Measurements from ENCODE around the gene PIEZO2.
A peak's percentile ranks its signal among the peaks of the same experiment; 100 is the strongest.

PIEZO2 gene

DNA sequence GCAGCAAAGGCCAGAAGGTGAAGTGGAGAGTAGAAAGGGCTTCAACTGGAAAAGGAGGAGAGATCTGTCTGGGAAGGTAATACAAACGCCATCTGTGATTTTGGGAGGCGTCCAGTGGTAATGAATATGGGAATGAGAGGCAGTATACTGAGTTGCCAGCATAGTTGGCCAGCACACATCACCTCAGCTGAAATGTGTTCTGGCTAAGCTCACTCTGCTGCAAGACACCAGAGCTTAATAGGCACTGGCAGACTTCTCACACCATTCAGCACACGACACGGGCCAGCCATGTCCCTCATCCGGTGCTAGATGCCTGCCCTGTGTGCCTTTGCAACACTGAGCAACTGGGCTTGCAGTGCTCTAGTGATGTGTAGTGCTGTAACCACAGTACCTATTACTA lies 277.1 kb downstream of the PIEZO2 start:
- DNase-seq (ENCODE audit: insufficient read length, low spot score) (no peak), FAIRE-seq (peak; percentile 28)
- TF ChIP-seq POLR2A (IDR thresholded peaks at IDR 0.05; ENCODE audit: low read depth, low read length) (no peak), POU2F2 (IDR thresholded peaks at IDR 0.05; ENCODE audit: low read depth, low read length) (no peak), POLR2AphosphoS5 (IDR thresholded peaks at IDR 0.05; ENCODE audit: low read depth, low read length) (no peak), SPI1 (IDR thresholded peaks at IDR 0.05; ENCODE audit: low read depth, low read length) (no peak), TAF1 (IDR thresholded peaks at IDR 0.05; ENCODE audit: low read depth, low read length) (no peak), PAX5 (IDR thresholded peaks at IDR 0.05; ENCODE audit: insufficient read depth, low read length, severe bottlenecking) (no peak)

DNA sequence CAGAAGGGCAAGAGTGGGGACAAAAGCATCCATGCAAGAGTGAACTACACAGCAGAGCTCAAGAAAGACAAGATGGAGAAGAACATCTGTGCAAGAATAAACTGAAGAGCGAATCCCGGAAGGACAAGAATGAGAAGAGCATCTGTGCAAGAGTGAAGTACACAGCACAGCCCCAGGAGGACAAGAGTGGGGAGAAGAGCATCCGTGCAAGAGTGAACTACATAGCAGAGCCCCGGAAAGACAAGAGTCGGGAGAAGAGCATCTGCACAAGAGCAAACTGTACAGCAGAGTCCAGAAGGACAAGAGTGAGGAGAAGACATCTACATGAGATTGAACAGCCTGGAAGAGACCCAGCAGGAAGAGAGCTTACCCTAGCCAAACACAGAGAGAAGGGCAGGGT lies 284.6 kb downstream of the PIEZO2 start:
- peak; percentile 9 for FAIRE-seq
- DNase-seq (ENCODE audit: insufficient read length, low spot score), result no peak
- TF ChIP-seq POLR2AphosphoS5 (IDR thresholded peaks at IDR 0.05; ENCODE audit: low read depth, low read length), result no peak
- TF ChIP-seq POLR2A (IDR thresholded peaks at IDR 0.05; ENCODE audit: low read depth, low read length), result no peak
- no peak for TF ChIP-seq SPI1 (IDR thresholded peaks at IDR 0.05; ENCODE audit: low read depth, low read length)
- no peak for TF ChIP-seq PAX5 (IDR thresholded peaks at IDR 0.05; ENCODE audit: insufficient read depth, low read length, severe bottlenecking)

DNA sequence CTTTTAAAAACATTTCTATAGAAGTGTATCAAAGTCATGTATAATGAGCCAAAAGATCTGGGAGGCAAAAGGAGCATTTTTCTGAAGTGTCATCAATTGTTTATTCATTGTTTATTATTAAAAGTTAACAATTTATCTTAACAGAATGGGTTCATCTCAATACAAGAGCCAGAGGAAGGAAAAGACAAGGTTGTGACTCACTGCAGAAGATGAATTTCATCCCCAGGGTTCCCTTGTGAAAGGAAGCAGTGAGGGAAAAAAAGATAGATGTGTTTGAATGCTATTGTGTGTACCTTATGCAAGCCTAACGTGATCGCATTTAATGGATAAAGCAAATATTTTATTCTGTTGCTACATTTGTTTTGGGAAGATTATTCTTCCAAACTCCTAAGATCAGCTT lies 286.3 kb downstream of the PIEZO2 start:
- no peak for TF ChIP-seq POU2F2 (IDR thresholded peaks at IDR 0.05; ENCODE audit: low read depth, low read length)
- TF ChIP-seq PAX5 (IDR thresholded peaks at IDR 0.05; ENCODE audit: insufficient read depth, low read length, severe bottlenecking), result no peak
- TF ChIP-seq POLR2AphosphoS5 (IDR thresholded peaks at IDR 0.05; ENCODE audit: low read depth, low read length), result no peak
- no peak for TF ChIP-seq TAF1 (IDR thresholded peaks at IDR 0.05; ENCODE audit: low read depth, low read length)
- TF ChIP-seq POLR2A (IDR thresholded peaks at IDR 0.05; ENCODE audit: low read depth, low read length), result no peak
- TF ChIP-seq SPI1 (IDR thresholded peaks at IDR 0.05; ENCODE audit: low read depth, low read length), result no peak
- DNase-seq (ENCODE audit: insufficient read length, low spot score), result no peak
- FAIRE-seq, result peak; percentile 54

DNA sequence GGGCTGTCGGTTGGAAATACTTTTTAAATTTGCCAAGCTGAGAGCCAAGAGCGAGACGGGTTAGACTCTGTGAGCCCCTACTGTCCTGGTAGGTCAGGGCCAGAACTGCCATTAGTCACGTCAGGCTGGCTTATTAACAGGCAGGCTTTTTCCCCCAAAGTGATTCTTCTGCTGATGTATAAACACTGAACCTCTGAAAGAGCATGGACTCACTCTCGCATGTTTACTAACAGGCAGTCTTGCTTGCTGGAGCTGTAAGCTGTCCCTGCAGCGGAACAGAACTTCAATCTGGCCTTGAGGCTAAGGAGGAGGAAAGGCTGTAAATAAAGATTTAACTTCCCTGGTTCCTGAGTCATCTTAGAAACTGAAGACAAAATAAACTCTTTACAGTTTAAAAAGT lies 288.4 kb downstream of the PIEZO2 start:
- DNase-seq (ENCODE audit: insufficient read length, low spot score), result no peak
- no peak for TF ChIP-seq SPI1 (IDR thresholded peaks at IDR 0.05; ENCODE audit: low read depth, low read length)
- FAIRE-seq, result no peak

DNA sequence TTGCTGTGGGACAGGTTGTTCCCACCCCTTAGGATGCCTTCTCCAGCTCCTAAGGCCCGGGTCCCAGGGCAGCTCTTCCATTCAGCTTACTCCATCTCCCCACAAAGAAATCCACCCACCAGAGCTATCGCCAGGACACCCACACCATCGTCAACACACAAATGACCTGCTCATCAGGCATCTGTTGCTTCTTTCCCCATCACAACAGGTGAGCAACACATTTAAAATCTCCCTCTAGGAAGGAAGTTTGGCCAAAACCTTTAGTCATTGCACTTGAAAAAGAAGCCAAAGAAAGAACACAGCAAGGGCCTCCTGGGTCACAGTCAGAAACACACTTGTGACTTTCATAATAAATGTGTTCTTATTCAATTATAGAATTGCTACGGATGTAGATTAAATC lies 289.0 kb downstream of the PIEZO2 start:
- TF ChIP-seq POLR2AphosphoS5 (IDR thresholded peaks at IDR 0.05; ENCODE audit: low read depth, low read length) (no peak), TAF1 (IDR thresholded peaks at IDR 0.05; ENCODE audit: low read depth, low read length) (no peak), POU2F2 (IDR thresholded peaks at IDR 0.05; ENCODE audit: low read depth, low read length) (no peak), PAX5 (IDR thresholded peaks at IDR 0.05; ENCODE audit: insufficient read depth, low read length, severe bottlenecking) (no peak), POLR2A (IDR thresholded peaks at IDR 0.05; ENCODE audit: low read depth, low read length) (no peak), SPI1 (IDR thresholded peaks at IDR 0.05; ENCODE audit: low read depth, low read length) (no peak)
- no peak for FAIRE-seq
- DNase-seq (ENCODE audit: insufficient read length, low spot score), result no peak

DNA sequence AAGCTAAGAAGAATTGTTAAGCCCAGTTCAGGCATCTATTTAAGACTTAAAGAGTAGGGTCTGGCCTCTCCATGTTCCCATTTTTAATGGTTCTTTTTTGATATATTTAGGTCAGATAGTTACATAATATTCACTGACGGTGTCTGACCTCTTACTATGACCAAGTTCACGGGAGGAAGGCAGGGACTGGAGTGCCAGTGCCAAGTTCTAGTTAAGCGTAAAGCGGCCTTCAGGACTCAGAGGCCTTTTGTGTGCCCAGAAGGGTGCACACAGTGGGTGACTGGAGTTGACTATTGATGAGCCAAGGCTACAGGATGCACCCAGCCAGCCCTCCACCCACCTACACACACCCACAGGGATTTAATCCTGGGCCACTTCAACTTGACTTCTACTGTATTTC lies 290.9 kb downstream of the PIEZO2 start:
- DNase-seq (ENCODE audit: insufficient read length, low spot score), result no peak
- no peak for TF ChIP-seq SPI1 (IDR thresholded peaks at IDR 0.05; ENCODE audit: low read depth, low read length)
- TF ChIP-seq POU2F2 (IDR thresholded peaks at IDR 0.05; ENCODE audit: low read depth, low read length), result no peak
- no peak for TF ChIP-seq POLR2AphosphoS5 (IDR thresholded peaks at IDR 0.05; ENCODE audit: low read depth, low read length)
- no peak for TF ChIP-seq TAF1 (IDR thresholded peaks at IDR 0.05; ENCODE audit: low read depth, low read length)
- TF ChIP-seq POLR2A (IDR thresholded peaks at IDR 0.05; ENCODE audit: low read depth, low read length), result no peak
- no peak for TF ChIP-seq PAX5 (IDR thresholded peaks at IDR 0.05; ENCODE audit: insufficient read depth, low read length, severe bottlenecking)
- no peak for FAIRE-seq

DNA sequence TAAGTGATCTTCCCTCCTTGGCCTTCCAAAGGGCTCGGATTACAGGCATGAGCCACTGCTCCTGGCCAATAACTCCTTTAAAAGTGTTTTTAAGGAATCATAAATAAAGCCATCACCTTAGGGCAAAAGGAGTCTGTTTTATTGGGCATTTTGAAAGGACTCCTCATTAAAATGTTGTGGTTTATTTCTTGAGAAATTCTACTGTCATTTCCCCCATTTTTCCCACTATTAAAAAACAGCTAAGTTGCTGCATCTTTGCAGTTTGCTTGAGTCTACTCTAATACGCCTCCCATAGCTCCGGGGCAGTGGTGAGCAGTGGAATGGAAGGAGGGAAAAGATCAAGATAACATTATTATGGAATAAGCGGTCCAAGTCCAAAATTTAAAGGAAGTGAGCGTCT lies 293.2 kb downstream of the PIEZO2 start:
- no peak for DNase-seq (ENCODE audit: insufficient read length, low spot score)
- TF ChIP-seq POU2F2 (IDR thresholded peaks at IDR 0.05; ENCODE audit: low read depth, low read length) (no peak), SPI1 (IDR thresholded peaks at IDR 0.05; ENCODE audit: low read depth, low read length) (no peak), PAX5 (IDR thresholded peaks at IDR 0.05; ENCODE audit: insufficient read depth, low read length, severe bottlenecking) (no peak), POLR2AphosphoS5 (IDR thresholded peaks at IDR 0.05; ENCODE audit: low read depth, low read length) (no peak), TAF1 (IDR thresholded peaks at IDR 0.05; ENCODE audit: low read depth, low read length) (no peak)
- FAIRE-seq, result no peak

DNA sequence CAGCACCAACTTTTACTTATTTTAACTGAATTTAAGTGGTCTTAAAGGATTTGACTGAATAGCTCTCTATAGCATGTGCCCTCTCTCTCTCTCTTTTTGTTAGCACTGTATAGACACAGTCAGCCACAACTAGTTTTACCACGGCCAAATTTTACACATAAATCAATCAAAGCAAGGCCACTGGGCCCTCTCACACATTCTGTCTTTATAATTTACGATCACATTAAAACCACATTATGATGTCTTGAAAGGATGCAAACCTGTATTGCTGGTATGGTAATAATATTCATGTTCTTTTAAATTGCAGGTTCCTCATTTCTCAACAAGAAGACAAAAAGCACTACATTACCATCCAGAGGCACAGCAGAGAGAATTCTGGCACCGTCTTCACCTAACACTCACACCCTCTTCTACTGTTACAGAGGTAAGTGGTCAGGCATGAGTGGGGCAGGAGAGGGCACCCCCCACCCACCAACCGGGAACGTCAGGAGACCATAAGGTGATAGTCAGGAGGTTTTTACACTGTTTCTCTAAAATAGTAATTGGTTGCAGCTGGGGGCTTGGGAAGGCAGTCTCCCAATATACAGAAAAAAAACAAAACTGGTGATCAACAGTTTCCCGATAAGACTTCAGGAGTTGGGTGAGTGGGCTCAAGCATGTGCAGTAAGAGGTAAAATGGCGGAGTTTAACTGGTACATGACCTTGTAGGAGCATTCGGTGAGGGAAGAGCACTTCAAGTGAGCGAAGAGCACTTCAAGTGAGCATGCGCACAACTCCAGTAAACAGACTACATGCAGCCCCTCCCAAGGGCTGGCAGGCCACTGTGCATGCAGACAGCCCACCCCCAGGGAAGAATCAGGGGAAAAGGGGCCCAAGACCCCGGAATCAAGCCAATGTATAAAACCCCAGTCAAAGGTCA lies 296.7 kb downstream of the PIEZO2 start:
- no peak for DNase-seq (ENCODE audit: insufficient read length, low spot score)
- TF ChIP-seq TAF1 (IDR thresholded peaks at IDR 0.05; ENCODE audit: low read depth, low read length) (no peak), PAX5 (IDR thresholded peaks at IDR 0.05; ENCODE audit: insufficient read depth, low read length, severe bottlenecking) (no peak), POU2F2 (IDR thresholded peaks at IDR 0.05; ENCODE audit: low read depth, low read length) (no peak), POLR2AphosphoS5 (IDR thresholded peaks at IDR 0.05; ENCODE audit: low read depth, low read length) (no peak), SPI1 (IDR thresholded peaks at IDR 0.05; ENCODE audit: low read depth, low read length) (no peak), POLR2A (IDR thresholded peaks at IDR 0.05; ENCODE audit: low read depth, low read length) (no peak)
- peak; percentile 77 for FAIRE-seq

DNA sequence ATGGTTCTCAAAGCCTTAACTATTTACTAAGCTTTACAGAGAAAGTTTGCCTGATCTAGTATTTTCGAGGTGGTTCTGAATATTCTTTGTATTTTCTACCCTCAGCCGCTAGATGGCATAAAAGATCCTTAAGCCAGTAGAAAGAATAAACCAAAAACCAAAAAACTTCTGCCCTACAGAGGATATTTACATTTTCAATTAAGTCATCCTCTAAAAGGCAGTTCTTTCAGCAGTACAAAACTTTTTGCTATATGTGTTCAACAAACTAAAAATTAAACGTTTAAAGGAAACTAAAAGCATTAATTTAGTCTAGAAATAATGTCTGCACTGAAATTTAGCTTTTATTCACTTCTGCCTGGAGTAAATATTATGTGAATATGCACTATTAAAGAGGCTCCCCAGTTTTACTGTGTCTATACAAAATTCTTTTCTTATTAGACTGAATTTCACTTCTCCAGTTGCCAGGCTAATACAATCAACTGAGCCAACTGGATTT lies 297.5 kb downstream of the PIEZO2 start:
- TF ChIP-seq SPI1 (IDR thresholded peaks at IDR 0.05; ENCODE audit: low read depth, low read length), result no peak
- TF ChIP-seq POLR2A (IDR thresholded peaks at IDR 0.05; ENCODE audit: low read depth, low read length), result no peak
- TF ChIP-seq TAF1 (IDR thresholded peaks at IDR 0.05; ENCODE audit: low read depth, low read length), result no peak
- no peak for TF ChIP-seq PAX5 (IDR thresholded peaks at IDR 0.05; ENCODE audit: insufficient read depth, low read length, severe bottlenecking)
- DNase-seq (ENCODE audit: insufficient read length, low spot score) (peak; percentile 12), FAIRE-seq (peak; percentile 80)

DNA sequence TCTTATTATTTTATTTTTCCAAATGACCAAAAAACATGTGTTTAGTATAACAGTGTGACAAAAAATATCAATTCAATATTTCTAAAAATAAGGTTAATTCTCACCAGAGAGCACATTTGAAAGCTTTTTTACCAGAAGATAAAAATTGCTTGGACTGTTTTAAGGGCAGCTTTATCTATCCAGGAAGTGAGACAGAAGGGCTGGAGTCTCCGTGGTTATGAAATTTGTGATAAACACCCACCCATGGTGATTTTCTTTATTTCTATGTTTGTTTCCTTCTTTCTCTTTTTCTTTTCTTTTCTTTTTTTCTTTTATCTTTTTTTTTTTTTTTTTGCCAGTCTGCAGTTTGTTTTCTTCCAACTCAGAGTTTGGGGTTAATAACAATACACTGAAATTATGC lies 298.5 kb downstream of the PIEZO2 start:
- DNase-seq (ENCODE audit: insufficient read length, low spot score) (no peak), FAIRE-seq (no peak)
- no peak for TF ChIP-seq TAF1 (IDR thresholded peaks at IDR 0.05; ENCODE audit: low read depth, low read length)
- TF ChIP-seq POLR2A (IDR thresholded peaks at IDR 0.05; ENCODE audit: low read depth, low read length), result no peak
- TF ChIP-seq POLR2AphosphoS5 (IDR thresholded peaks at IDR 0.05; ENCODE audit: low read depth, low read length), result no peak

All from GM12891 (cell line).